ENCODE measurements around the gene GIMAP1.
A peak's percentile ranks its signal among the peaks of the same experiment; 100 is the strongest.

Gene GIMAP1

GRCh38 chr7:150737265-150738055, 21.0 kb downstream of the GIMAP1 start, which contains the start of gene GIMAP5:
TSS of gene GIMAP5 (plus strand) at chr7:150737418. CDS start at chr7:150740885, 3,467 bp downstream.
- Histone ChIP-seq H3K4ac (ENCODE audit: low read length) (no peak within 1 kb of the TSS), H3K23ac (ENCODE audit: low read depth, low read length, poor library complexity) (no peak within 1 kb of the TSS), H3K36me3 (replicated peaks in 1 of 2; ENCODE audit: control insufficient read depth in 2 of 2, insufficient read depth in 2 of 2, low read length in 2 of 2) (no peaks in the 10 kb centered on the region), H3K27me3 (ENCODE audit: control insufficient read depth in 3 of 3, insufficient read depth in 3 of 3, low read depth in 1 of 3, low read length in 3 of 3) (peaks cover 0 to 6% (median 4%) of the 10 kb centered on the region in 3 experiments), H3K4me1 (ENCODE audit: control insufficient read depth in 2 of 2, insufficient read depth in 1 of 2, low read depth in 1 of 2, low read length in 2 of 2) (no peaks in the 10 kb centered on the region), H2BK120ac (ENCODE audit: low read depth, low read length) (no peak within 1 kb of the TSS), H2AFZ (ENCODE audit: low read length) (peak within 1 kb of the TSS; percentile 60), H4K91ac (ENCODE audit: low read depth, low read length, poor library complexity) (no peak within 1 kb of the TSS), H3K9me3 (replicated peaks in 1 of 2; ENCODE audit: control insufficient read depth in 2 of 2, insufficient read depth in 1 of 2, low read depth in 1 of 2, low read length in 2 of 2) (peaks cover 0 to 1% of the 10 kb centered on the region in 2 donors), H2AK5ac (ENCODE audit: low read depth, low read length) (no peak within 1 kb of the TSS), H2BK5ac (ENCODE audit: low read length) (no peak within 1 kb of the TSS), H4K8ac (ENCODE audit: low read depth, low read length) (peak within 1 kb of the TSS; percentile 97), H3K14ac (ENCODE audit: low read length) (no peak within 1 kb of the TSS), H2BK15ac (ENCODE audit: low read length) (peak within 1 kb of the TSS; percentile 50), H3K18ac (ENCODE audit: low read length) (no peak within 1 kb of the TSS), H3K79me1 (ENCODE audit: low read depth, low read length) (no peaks in the 10 kb centered on the region), H3K4me2 (ENCODE audit: insufficient read depth, low read length, poor library complexity, severe bottlenecking) (no peak within 1 kb of the TSS), H3K4me3 (ENCODE audit: low read length in 2 of 2) (no peak within 1 kb of the TSS), H3K27ac (replicated peaks; ENCODE audit: low read length) (no peak within 1 kb of the TSS), H2BK12ac (ENCODE audit: low read length) (no peak within 1 kb of the TSS), H3K9ac (ENCODE audit: low read depth, low read length, poor library complexity) (no peak within 1 kb of the TSS)
- DNase-seq (ENCODE audit: low spot score): no peak
- WGBS, 2 donors (ENCODE audit: extremely low coverage in 2 of 2, insufficient read length in 2 of 2, insufficient replicate concordance in 1 of 2): no CpG with 5 or more reads among the region's 14 CpGs

GRCh38 chr7:150738092-150738491, 21.7 kb downstream of the GIMAP1 start:
- H3K4me1 ChIP-seq (ENCODE audit: control insufficient read depth in 2 of 2, insufficient read depth in 1 of 2, low read depth in 1 of 2, low read length in 2 of 2): no peaks in the 10 kb centered on the region
- H3K9me3 ChIP-seq (replicated peaks in 1 of 2; ENCODE audit: control insufficient read depth in 2 of 2, insufficient read depth in 1 of 2, low read depth in 1 of 2, low read length in 2 of 2): peaks cover 0 to 1% of the 10 kb centered on the region in 2 donors
- H2AFZ ChIP-seq (ENCODE audit: low read length): no peak overlapping the region
- H2BK15ac ChIP-seq (ENCODE audit: low read length): peak overlapping the region; percentile 50
- H3K27ac ChIP-seq (replicated peaks; ENCODE audit: low read length): no peak overlapping the region
- H4K91ac ChIP-seq (ENCODE audit: low read depth, low read length, poor library complexity): no peak overlapping the region
- no peak for DNase-seq (ENCODE audit: low spot score)
- H2BK5ac ChIP-seq (ENCODE audit: low read length): no peak overlapping the region
- no peak overlapping the region for H3K4ac ChIP-seq (ENCODE audit: low read length)
- H3K18ac ChIP-seq (ENCODE audit: low read length): no peak overlapping the region
- no peak overlapping the region for H2BK120ac ChIP-seq (ENCODE audit: low read depth, low read length)
- H3K14ac ChIP-seq (ENCODE audit: low read length): no peak overlapping the region
- no peak overlapping the region for H4K8ac ChIP-seq (ENCODE audit: low read depth, low read length)
- H2AK5ac ChIP-seq (ENCODE audit: low read depth, low read length): no peak overlapping the region
- H3K23ac ChIP-seq (ENCODE audit: low read depth, low read length, poor library complexity): no peak overlapping the region
- WGBS, 2 donors (ENCODE audit: extremely low coverage in 2 of 2, insufficient read length in 2 of 2, insufficient replicate concordance in 1 of 2): no CpG with 5 or more reads among the region's 5 CpGs
- H3K9ac ChIP-seq (ENCODE audit: low read depth, low read length, poor library complexity): no peak overlapping the region
- no peak overlapping the region for H2BK12ac ChIP-seq (ENCODE audit: low read length)
- H3K27me3 ChIP-seq (ENCODE audit: control insufficient read depth in 3 of 3, insufficient read depth in 3 of 3, low read depth in 1 of 3, low read length in 3 of 3): peaks cover 0 to 6% (median 4%) of the 10 kb centered on the region in 3 experiments
- no peak overlapping the region for H3K4me2 ChIP-seq (ENCODE audit: insufficient read depth, low read length, poor library complexity, severe bottlenecking)
- H3K79me1 ChIP-seq (ENCODE audit: low read depth, low read length): no peaks in the 10 kb centered on the region
- no peak overlapping the region for H3K4me3 ChIP-seq (ENCODE audit: low read length in 2 of 2)
- no peaks in the 10 kb centered on the region for H3K36me3 ChIP-seq (replicated peaks in 1 of 2; ENCODE audit: control insufficient read depth in 2 of 2, insufficient read depth in 2 of 2, low read length in 2 of 2)

GRCh38 chr7:150738591-150739001, 22.2 kb downstream of the GIMAP1 start:
- H3K9ac ChIP-seq (ENCODE audit: low read depth, low read length, poor library complexity): no peak overlapping the region

GRCh38 chr7:150739033-150739432, 22.6 kb downstream of the GIMAP1 start:
- Histone ChIP-seq H3K18ac (ENCODE audit: low read length) (no peak overlapping the region), H3K27ac (replicated peaks; ENCODE audit: low read length) (no peak overlapping the region), H3K23ac (ENCODE audit: low read depth, low read length, poor library complexity) (no peak overlapping the region), H3K4ac (ENCODE audit: low read length) (no peak overlapping the region), H3K4me2 (ENCODE audit: insufficient read depth, low read length, poor library complexity, severe bottlenecking) (no peak overlapping the region), H2AK5ac (ENCODE audit: low read depth, low read length) (no peak overlapping the region), H2BK120ac (ENCODE audit: low read depth, low read length) (no peak overlapping the region), H2BK12ac (ENCODE audit: low read length) (no peak overlapping the region), H4K91ac (ENCODE audit: low read depth, low read length, poor library complexity) (no peak overlapping the region), H3K9ac (ENCODE audit: low read depth, low read length, poor library complexity) (no peak overlapping the region), H3K14ac (ENCODE audit: low read length) (no peak overlapping the region), H3K79me1 (ENCODE audit: low read depth, low read length) (no peaks in the 10 kb centered on the region), H2BK15ac (ENCODE audit: low read length) (no peak overlapping the region), H3K27me3 (ENCODE audit: control insufficient read depth in 3 of 3, insufficient read depth in 3 of 3, low read depth in 1 of 3, low read length in 3 of 3) (peaks cover 0 to 6% (median 4%) of the 10 kb centered on the region in 3 experiments), H3K9me3 (replicated peaks in 1 of 2; ENCODE audit: control insufficient read depth in 2 of 2, insufficient read depth in 1 of 2, low read depth in 1 of 2, low read length in 2 of 2) (no peaks in the 10 kb centered on the region), H2AFZ (ENCODE audit: low read length) (no peak overlapping the region), H3K4me1 (ENCODE audit: control insufficient read depth in 2 of 2, insufficient read depth in 1 of 2, low read depth in 1 of 2, low read length in 2 of 2) (no peaks in the 10 kb centered on the region), H4K8ac (ENCODE audit: low read depth, low read length) (no peak overlapping the region), H2BK5ac (ENCODE audit: low read length) (no peak overlapping the region), H3K4me3 (ENCODE audit: low read length in 2 of 2) (no peak overlapping the region), H3K36me3 (replicated peaks in 1 of 2; ENCODE audit: control insufficient read depth in 2 of 2, insufficient read depth in 2 of 2, low read length in 2 of 2) (no peaks in the 10 kb centered on the region)
- no peak for DNase-seq (ENCODE audit: low spot score)

More at GRCh38 chr7:150738591-150739001, 22.2 kb downstream of the GIMAP1 start:
- Histone ChIP-seq H3K4ac (ENCODE audit: low read length) (no peak overlapping the region), H2AFZ (ENCODE audit: low read length) (no peak overlapping the region), H3K18ac (ENCODE audit: low read length) (no peak overlapping the region), H2BK5ac (ENCODE audit: low read length) (no peak overlapping the region), H2BK120ac (ENCODE audit: low read depth, low read length) (no peak overlapping the region), H3K23ac (ENCODE audit: low read depth, low read length, poor library complexity) (no peak overlapping the region), H3K14ac (ENCODE audit: low read length) (no peak overlapping the region), H2BK15ac (ENCODE audit: low read length) (no peak overlapping the region), H2AK5ac (ENCODE audit: low read depth, low read length) (no peak overlapping the region), H3K27ac (replicated peaks; ENCODE audit: low read length) (no peak overlapping the region), H3K4me3 (ENCODE audit: low read length in 2 of 2) (no peak overlapping the region), H3K79me1 (ENCODE audit: low read depth, low read length) (no peaks in the 10 kb centered on the region), H4K8ac (ENCODE audit: low read depth, low read length) (no peak overlapping the region), H4K91ac (ENCODE audit: low read depth, low read length, poor library complexity) (no peak overlapping the region), H3K9me3 (replicated peaks in 1 of 2; ENCODE audit: control insufficient read depth in 2 of 2, insufficient read depth in 1 of 2, low read depth in 1 of 2, low read length in 2 of 2) (peaks cover 0 to under 1% of the 10 kb centered on the region in 2 donors), H3K27me3 (ENCODE audit: control insufficient read depth in 3 of 3, insufficient read depth in 3 of 3, low read depth in 1 of 3, low read length in 3 of 3) (peaks cover 0 to 6% (median 4%) of the 10 kb centered on the region in 3 experiments), H3K4me2 (ENCODE audit: insufficient read depth, low read length, poor library complexity, severe bottlenecking) (no peak overlapping the region), H3K4me1 (ENCODE audit: control insufficient read depth in 2 of 2, insufficient read depth in 1 of 2, low read depth in 1 of 2, low read length in 2 of 2) (no peaks in the 10 kb centered on the region), H2BK12ac (ENCODE audit: low read length) (no peak overlapping the region), H3K36me3 (replicated peaks in 1 of 2; ENCODE audit: control insufficient read depth in 2 of 2, insufficient read depth in 2 of 2, low read length in 2 of 2) (no peaks in the 10 kb centered on the region)
- no CpG with 5 or more reads among the region's 5 CpGs for WGBS, 2 donors (ENCODE audit: extremely low coverage in 2 of 2, insufficient read length in 2 of 2, insufficient replicate concordance in 1 of 2)
- DNase-seq (ENCODE audit: low spot score): no peak

Data from neuronal stem cell (in vitro differentiated cells).